Neutrophil (primary cell): ENCODE results near the gene MED12L.

Experiments
- H3K27ac ChIP-seq: fragments of 200-600 bp; sonication (generic); 2 replicates; pipeline ENCODE4 v1.5.1; 2016; ENCODE audit warnings: mild to moderate bottlenecking, moderate library complexity
- H3K27me3 ChIP-seq: fragments of 200-600 bp; sonication (generic); 2 replicates; pipeline ENCODE4 v1.6.0; 2016; ENCODE audit warnings: mild to moderate bottlenecking
- H3K36me3 ChIP-seq: fragments of 200-600 bp; sonication (generic); 2 replicates; pipeline ENCODE4 v1.5.1; 2017
- H3K4me1 ChIP-seq, 2 experiments: fragments of 200-600 bp in 1 of 2; sonication (generic) in 1 of 2; 1 replicate in 1 of 2; 2 replicates in 1 of 2; pipeline versions ENCODE4 v1.5.1 to v1.6.1; 2013 to 2016; ENCODE audit warnings: low read depth in 1 of 2, low read length in 1 of 2, mild to moderate bottlenecking in 1 of 2, moderate library complexity in 1 of 2; ENCODE audit not compliant: control insufficient read depth in 1 of 2, insufficient read depth in 1 of 2
- H3K4me3 ChIP-seq, 2 experiments: fragments of 200-600 bp in 1 of 2; sonication (generic) in 1 of 2; 1 replicate in 1 of 2; 2 replicates in 1 of 2; pipeline ENCODE4 v1.5.1; 2013 to 2016; ENCODE audit warnings: low read depth in 1 of 2, low read length in 1 of 2, mild to moderate bottlenecking in 1 of 2, moderate library complexity in 1 of 2
- H3K9me3 ChIP-seq: fragments of 200-600 bp; sonication (generic); 2 replicates; pipeline ENCODE4 v1.5.1; 2016
- TF ChIP-seq, protein P1 (sequence below): fragments of 200-600 bp; sonication (generic); IDR thresholded peaks from 2 replicates; pipeline ENCODE4 v1.5.1; 2016; ENCODE audit warnings: antibody characterized with exemption

Gene MED12L

DNA sequence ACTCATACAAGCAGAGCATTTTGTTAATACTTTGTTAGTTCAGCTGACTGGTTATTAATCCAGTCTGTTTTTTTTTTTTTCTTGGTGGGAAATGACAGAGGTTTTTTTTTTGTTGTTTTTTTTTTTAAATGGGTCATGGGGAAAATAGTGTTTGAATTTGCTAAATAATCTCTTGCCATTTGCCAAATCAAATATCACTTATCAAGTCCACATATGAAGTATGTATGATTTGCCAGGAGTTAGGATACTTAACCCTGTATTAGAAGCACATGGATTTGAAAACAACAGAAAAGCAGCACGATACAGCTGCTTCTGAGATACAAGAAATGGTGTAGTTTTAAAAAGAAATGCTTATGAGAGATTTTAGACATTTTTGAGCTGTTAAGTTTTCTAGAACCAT, 171.3 kb downstream of the MED12L start:
- Histone ChIP-seq H3K4me1 (no peaks in the 10 kb centered on the region), H3K4me3 (no peak overlapping the region), H3K36me3 (no peaks in the 10 kb centered on the region), H3K27me3 (no peaks in the 10 kb centered on the region), H3K9me3 (no peaks in the 10 kb centered on the region), H3K27ac (no peak overlapping the region)
- TF ChIP-seq, protein P1, sequence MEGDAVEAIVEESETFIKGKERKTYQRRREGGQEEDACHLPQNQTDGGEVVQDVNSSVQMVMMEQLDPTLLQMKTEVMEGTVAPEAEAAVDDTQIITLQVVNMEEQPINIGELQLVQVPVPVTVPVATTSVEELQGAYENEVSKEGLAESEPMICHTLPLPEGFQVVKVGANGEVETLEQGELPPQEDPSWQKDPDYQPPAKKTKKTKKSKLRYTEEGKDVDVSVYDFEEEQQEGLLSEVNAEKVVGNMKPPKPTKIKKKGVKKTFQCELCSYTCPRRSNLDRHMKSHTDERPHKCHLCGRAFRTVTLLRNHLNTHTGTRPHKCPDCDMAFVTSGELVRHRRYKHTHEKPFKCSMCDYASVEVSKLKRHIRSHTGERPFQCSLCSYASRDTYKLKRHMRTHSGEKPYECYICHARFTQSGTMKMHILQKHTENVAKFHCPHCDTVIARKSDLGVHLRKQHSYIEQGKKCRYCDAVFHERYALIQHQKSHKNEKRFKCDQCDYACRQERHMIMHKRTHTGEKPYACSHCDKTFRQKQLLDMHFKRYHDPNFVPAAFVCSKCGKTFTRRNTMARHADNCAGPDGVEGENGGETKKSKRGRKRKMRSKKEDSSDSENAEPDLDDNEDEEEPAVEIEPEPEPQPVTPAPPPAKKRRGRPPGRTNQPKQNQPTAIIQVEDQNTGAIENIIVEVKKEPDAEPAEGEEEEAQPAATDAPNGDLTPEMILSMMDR, result no peak

DNA sequence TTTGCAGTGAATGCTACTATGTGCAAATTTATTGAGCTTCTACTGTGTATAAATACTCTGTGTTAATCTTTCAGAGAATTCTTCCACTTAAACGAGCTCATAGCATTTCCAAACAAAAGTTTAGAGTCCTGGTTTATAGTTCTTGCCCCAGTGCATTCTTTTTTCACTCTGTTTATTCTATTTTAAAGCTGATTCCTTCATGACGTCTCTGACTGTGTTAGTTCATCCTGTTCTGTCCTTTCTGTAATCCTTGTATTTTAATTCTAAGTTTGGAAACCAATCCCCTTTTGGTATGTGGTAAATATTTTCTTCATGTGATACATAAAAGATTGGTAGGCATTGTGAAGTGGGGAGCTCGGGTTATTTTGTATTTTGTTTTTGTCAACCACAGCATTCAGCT, 174.2 kb downstream of the MED12L start:
- Histone ChIP-seq H3K9me3 (no peaks in the 10 kb centered on the region), H3K27ac (no peak overlapping the region), H3K36me3 (no peaks in the 10 kb centered on the region), H3K4me3 (no peak overlapping the region), H3K27me3 (no peaks in the 10 kb centered on the region), H3K4me1 (peaks cover 0 to 2% of the 10 kb centered on the region in 2 experiments)
- TF ChIP-seq, protein P1, result no peak

DNA sequence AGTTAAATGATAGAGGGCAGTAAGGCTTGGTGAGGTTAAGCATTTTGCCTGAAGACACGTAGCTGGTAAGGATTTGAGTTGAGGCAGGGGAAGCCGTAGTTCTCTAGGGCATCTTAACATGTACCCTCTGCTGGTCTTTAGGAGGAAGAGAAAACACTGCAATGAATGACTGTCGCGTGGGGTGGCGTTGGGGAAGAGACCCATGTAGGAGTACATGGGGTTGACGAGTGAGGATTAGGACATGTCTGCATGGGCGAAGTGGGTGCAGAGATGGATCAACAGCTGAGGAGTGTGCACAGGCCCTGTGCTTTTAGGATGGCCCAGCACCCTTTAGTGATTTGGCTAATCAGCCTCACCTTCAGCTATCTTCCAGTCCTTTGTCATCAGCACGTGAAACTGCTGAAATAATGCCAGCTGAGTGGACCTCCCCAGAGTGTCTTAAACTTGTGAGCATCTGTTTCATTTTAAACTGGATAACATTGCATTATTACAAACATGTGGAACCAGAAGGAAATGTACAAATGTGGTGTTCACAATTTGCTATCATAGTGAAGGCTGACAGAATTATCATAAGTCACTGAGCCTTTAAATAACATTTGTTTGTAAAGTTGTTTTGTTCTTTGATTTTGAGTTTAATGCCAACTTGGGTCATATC, 177.5 kb downstream of the MED12L start:
- no peak overlapping the region for H3K27ac ChIP-seq
- peaks cover 0 to 23% of the 10 kb centered on the region in 2 experiments for H3K4me1 ChIP-seq
- TF ChIP-seq, protein P1, result no peak
- no peaks in the 10 kb centered on the region for H3K36me3 ChIP-seq
- H3K4me3 ChIP-seq, result no peak overlapping the region
- H3K9me3 ChIP-seq, result no peaks in the 10 kb centered on the region
- no peaks in the 10 kb centered on the region for H3K27me3 ChIP-seq

DNA sequence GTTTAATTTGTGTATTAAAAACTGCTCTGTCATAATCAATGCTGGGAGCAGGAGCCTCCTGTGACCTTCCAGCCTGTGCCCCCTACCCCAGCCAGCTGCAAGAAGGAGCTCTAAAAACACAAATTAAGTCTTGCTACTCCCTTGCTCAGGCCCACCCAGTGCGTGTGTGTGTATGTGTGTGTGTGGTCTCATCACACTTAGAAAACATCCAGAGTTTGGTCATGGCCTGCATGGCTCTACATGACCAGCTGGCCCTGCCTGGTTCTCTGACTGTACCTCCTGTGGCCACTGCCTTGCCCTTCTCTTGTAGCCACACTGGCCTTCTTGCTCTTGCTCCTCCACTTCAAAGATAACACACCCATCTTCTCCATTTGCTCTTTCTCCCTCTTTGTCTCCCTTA, 179.1 kb downstream of the MED12L start:
- H3K4me3 ChIP-seq, result no peak overlapping the region
- no peaks in the 10 kb centered on the region for H3K36me3 ChIP-seq
- TF ChIP-seq, protein P1, result no peak
- no peaks in the 10 kb centered on the region for H3K9me3 ChIP-seq
- no peak overlapping the region for H3K27ac ChIP-seq
- peaks cover 0 to 23% of the 10 kb centered on the region in 2 experiments for H3K4me1 ChIP-seq
- H3K27me3 ChIP-seq, result no peaks in the 10 kb centered on the region

DNA sequence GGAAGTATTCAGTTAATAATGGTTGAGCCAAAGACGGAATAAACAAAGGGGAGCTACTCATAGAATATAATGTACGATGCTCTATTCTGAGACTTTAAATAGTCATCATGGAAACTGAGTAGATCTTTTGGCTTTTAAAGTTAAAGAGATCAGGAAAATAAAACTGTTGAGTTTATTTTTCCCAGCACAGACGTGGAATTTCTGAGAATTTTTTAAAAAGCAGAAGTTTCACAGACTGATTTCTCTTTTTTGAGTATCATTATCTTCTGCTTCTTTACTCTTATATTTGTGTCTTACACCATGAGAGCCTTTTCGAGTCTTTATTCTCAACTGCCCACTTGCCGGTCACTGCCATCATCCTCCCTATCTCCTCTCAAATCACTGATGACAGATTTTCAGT, 179.7 kb downstream of the MED12L start:
- no peak overlapping the region for H3K4me3 ChIP-seq
- TF ChIP-seq, protein P1, result no peak

More for the DNA sequence above, 179.7 kb downstream of the MED12L start:
- Histone ChIP-seq H3K36me3 (no peaks in the 10 kb centered on the region), H3K9me3 (no peaks in the 10 kb centered on the region), H3K27ac (no peak overlapping the region), H3K27me3 (no peaks in the 10 kb centered on the region), H3K4me1 (peaks cover 0 to 23% of the 10 kb centered on the region in 2 experiments)
